GM19193 (cell line): ENCODE results near the gene DNAJB11.

ENCODE experiments used
- POLR2A ChIP-seq: IDR thresholded peaks from 4 replicates; pipeline ENCODE4 v1.6.1; 2011; ENCODE audit not compliant: insufficient read depth, insufficient read length; ENCODE audit errors: extremely low read depth

DNAJB11 gene

GRCh38 chr3:186605561-186606545 is 35.3 kb downstream of the DNAJB11 start:
- no peak for TF ChIP-seq POLR2A

GRCh38 chr3:186608624-186609215 is 38.2 kb downstream of the DNAJB11 start:
- no peak for TF ChIP-seq POLR2A

- TF ChIP-seq POLR2A = no peak
Measured at GRCh38 chr3:186609247-186609868, 38.8 kb downstream of the DNAJB11 start.

GRCh38 chr3:186612065-186612464 is 41.5 kb downstream of the DNAJB11 start:
- no peak for TF ChIP-seq POLR2A

- no peak for TF ChIP-seq POLR2A
Measured at GRCh38 chr3:186612721-186613636, 42.5 kb downstream of the DNAJB11 start, which contains the start of gene AHSG. Gene AHSG, plus strand, starts transcription at chr3:186613060. Its CDS starts 82 bp downstream, at chr3:186613142.

- TF ChIP-seq POLR2A = no peak
Measured at GRCh38 chr3:186613637-186614265, 43.2 kb downstream of the DNAJB11 start.

- TF ChIP-seq POLR2A = no peak
Measured at GRCh38 chr3:186614266-186614596, 43.7 kb downstream of the DNAJB11 start.

- no peak for TF ChIP-seq POLR2A
Measured at GRCh38 chr3:186614597-186615483, 44.3 kb downstream of the DNAJB11 start.

GRCh38 chr3:186616299-186616617 is 45.7 kb downstream of the DNAJB11 start:
- no peak for TF ChIP-seq POLR2A

- TF ChIP-seq POLR2A = no peak
Measured at GRCh38 chr3:186617036-186617946, 46.8 kb downstream of the DNAJB11 start.

- TF ChIP-seq POLR2A = no peak
Measured at GRCh38 chr3:186618318-186618938, 47.9 kb downstream of the DNAJB11 start.

- TF ChIP-seq POLR2A = no peak
Measured at GRCh38 chr3:186619787-186620212, 49.3 kb downstream of the DNAJB11 start.
